GM10266 (cell line): Measurements from ENCODE around the gene CCNK.

ENCODE experiments used
- DNase-seq: peaks from one replicate; pipeline ENCODE4 v3.0.0; 2012; ENCODE audit errors: extremely low spot score
- TF ChIP-seq, protein P1 (sequence below): IDR thresholded peaks from 2 replicates; pipeline ENCODE4 v1.5.1; 2012; ENCODE audit warnings: mild to moderate bottlenecking, low read depth; ENCODE audit not compliant: control insufficient read depth, insufficient read depth; ENCODE audit errors: missing control alignments

CCNK gene

DNA sequence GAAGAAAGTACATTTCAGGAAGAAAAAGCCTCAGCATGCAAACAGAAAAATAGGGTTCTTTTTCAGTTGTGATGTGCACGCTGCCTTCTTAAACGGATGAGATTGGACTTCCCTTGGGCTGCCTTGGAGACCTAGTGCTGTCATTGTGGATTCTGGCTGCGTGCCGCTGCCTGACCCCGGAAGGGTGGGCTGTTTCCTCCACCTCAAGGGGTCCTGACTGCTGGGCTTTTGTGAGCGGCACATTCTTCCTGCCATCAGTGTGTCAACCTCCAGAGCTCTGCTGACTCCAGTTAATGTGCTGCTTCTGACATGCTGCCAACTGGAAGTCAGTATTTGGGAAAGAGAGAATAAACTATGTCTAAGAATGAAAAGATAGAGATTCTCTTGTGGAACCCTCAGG, 25.1 kb downstream of the CCNK start:
- DNase-seq: no peak
- TF ChIP-seq, protein P1, sequence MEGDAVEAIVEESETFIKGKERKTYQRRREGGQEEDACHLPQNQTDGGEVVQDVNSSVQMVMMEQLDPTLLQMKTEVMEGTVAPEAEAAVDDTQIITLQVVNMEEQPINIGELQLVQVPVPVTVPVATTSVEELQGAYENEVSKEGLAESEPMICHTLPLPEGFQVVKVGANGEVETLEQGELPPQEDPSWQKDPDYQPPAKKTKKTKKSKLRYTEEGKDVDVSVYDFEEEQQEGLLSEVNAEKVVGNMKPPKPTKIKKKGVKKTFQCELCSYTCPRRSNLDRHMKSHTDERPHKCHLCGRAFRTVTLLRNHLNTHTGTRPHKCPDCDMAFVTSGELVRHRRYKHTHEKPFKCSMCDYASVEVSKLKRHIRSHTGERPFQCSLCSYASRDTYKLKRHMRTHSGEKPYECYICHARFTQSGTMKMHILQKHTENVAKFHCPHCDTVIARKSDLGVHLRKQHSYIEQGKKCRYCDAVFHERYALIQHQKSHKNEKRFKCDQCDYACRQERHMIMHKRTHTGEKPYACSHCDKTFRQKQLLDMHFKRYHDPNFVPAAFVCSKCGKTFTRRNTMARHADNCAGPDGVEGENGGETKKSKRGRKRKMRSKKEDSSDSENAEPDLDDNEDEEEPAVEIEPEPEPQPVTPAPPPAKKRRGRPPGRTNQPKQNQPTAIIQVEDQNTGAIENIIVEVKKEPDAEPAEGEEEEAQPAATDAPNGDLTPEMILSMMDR: no peak

DNA sequence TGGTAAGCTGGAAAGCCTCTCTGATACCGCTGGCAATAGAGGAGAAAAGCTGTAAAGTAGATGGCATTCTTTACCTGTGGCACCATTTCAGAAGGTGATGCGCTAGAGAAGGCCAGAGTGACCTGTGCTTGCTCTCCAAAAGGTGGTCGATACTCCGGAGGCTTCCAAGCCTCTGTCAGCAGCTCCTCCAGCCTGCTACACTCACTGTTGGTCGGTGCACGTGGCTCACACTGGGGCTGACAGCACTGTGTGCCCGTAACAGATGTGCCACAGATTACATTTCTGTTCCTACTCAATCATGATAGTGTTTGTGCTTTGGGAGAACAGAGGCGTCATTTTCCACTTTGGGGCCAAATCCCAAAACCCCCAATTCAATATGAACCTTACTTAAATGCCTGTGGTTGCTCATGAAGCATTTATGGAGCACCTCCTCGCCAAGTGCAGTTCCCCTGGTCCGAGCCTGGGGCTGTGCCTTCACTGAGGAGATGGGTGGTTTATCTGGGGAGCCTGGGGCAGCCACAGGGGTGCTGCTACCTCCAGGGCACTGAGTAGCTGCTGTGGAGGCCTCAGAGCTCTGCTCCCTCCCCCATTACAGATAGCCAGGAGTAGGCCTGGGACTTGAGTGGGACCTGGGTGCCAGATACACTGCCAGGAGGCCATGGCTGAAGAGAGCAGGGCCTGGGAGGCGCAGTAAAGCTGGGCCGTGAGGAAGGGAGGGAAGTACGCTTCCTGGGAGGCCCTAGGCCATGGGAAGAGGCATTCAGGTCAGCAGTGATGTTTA, 26.8 kb downstream of the CCNK start:
- TF ChIP-seq, protein P1: no peak

DNA sequence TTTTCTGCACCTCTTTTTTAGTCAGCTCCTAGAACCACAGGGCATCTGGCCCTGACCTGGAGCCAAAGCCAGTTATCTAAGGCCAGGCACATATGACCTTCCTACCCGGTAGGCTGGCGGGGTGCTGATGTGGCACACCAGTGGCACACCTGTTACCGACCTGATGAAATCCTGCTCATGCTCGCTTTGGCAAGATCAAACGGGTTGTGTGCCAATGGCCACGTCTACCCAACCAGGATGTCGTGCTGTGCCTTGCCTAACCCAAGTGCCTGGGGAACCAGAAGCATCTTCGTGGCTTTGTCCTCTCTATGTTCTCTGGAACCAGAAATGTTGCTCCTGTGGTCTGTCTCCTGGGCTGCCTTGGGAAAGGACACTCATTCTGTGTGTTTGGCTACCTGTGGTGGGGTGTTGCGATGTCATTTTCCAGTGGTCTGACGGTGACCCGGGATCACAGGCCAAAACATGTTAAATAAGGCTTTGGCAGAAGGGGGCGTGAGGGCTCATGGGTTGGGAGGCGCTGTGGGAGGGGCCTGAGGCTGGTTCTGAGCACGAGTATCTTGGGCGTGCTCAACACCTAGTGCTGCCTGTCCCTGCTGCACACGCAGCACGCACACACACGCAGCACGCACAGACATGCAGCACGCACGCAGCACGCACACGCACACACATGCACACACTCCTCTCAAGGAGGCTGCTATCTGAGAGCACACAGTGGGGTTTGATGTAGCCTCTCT, 27.9 kb downstream of the CCNK start:
- TF ChIP-seq, protein P1: no peak

More for the DNA sequence above, 26.8 kb downstream of the CCNK start:
- DNase-seq: no peak

DNA sequence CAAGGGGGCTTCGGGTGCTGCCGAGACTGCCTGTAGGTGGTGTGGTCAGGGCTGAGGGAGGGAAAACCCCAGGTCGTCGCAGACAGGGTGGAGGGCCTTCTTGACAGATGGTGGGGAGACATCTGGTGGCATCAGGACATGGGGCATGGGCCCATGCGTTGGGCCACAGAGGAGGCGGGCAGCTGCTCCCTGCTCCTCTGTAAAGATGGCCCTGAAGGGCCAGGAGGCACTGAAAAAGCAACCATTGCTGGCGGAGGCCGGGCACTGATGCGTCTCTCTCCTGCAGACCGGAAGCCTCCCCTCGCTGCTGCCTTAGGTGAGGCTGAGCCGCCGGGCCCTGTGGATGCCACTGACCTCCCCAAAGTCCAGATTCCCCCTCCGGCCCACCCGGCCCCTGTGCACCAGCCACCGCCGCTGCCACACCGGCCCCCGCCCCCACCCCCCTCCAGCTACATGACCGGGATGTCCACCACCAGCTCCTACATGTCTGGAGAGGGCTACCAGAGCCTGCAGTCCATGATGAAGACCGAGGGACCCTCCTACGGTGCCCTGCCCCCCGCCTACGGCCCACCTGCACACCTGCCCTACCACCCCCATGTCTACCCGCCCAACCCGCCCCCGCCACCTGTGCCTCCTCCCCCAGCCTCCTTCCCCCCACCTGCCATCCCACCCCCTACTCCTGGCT, 28.8 kb downstream of the CCNK start:
- DNase-seq: no peak
- TF ChIP-seq, protein P1: no peak

More for the DNA sequence above, 27.9 kb downstream of the CCNK start:
- DNase-seq: peak; percentile 8

DNA sequence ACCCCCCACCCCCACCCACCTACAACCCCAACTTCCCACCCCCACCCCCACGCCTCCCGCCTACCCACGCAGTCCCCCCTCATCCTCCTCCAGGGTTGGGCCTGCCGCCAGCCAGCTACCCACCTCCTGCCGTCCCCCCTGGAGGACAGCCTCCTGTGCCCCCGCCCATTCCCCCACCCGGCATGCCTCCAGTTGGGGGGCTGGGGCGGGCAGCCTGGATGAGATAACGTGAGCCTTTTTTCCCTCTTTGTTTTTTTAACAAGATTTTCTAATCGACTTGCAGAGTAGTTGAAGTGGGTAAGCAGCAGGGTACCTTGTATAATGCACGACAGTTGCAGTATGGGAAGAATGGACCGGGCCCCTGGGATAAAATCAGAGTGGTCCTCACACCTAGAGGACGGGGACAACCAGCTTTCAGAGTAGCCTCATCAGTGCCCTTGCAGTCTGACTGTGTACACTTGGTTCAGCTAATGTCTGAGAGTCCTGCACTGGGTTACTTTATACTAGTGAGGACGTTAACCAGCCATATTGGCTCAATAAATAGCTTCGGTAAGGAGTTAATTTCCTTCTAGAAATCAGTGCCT, 29.4 kb downstream of the CCNK start:
- DNase-seq: no peak
- TF ChIP-seq, protein P1: no peak

DNA sequence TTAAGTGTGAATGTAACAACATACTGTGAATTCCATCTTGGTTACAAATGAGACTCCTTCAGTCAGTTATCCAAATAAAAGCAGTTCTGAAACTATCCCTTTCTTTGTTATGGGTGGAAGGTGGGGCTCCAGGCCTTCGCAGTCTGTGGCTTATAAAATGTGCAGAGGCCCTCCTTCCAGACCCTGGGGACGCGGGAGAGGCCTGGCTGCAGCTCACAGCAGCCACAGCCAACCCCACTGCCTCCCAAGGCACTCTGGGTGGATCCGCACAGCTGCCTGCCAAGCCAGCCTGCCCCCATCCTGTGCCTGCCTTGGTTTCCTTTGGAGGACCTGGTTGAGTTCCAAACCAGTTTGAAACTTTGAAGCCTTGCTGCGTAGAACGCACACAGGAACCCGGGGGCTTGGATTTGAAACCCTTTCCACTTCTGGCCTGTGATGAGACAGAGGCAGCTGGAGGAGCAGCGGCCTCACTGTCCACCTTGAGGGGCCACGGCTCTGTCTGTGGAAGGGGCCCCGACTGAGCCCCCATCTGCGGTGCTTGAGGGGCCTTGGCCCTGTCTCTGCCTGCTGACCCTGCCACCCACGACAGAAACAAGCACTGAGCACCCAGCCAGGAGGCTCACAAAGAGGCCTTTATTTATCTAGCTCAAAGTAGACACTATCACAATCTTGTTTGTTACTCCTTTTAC, 30.4 kb downstream of the CCNK start:
- TF ChIP-seq, protein P1: no peak
- no peak for DNase-seq
